HG02623 (cell line): ENCODE data around the gene TRAPPC11.
A peak's percentile ranks its signal among the peaks of the same experiment; 100 is the strongest.
"Not testable (repeated sequence)": the region's sequence is repeated elsewhere in the genome, so short reads cannot be mapped to it uniquely, and the experiment has no call there.

Experiments
- ATAC-seq: cut with Tn5 transposase; IDR thresholded peaks from one replicate; pipeline ENCODE4 v1.9.1; 2021; ENCODE audit warnings: moderate library complexity; ENCODE audit not compliant: unreplicated experiment

The TRAPPC11 gene

DNA sequence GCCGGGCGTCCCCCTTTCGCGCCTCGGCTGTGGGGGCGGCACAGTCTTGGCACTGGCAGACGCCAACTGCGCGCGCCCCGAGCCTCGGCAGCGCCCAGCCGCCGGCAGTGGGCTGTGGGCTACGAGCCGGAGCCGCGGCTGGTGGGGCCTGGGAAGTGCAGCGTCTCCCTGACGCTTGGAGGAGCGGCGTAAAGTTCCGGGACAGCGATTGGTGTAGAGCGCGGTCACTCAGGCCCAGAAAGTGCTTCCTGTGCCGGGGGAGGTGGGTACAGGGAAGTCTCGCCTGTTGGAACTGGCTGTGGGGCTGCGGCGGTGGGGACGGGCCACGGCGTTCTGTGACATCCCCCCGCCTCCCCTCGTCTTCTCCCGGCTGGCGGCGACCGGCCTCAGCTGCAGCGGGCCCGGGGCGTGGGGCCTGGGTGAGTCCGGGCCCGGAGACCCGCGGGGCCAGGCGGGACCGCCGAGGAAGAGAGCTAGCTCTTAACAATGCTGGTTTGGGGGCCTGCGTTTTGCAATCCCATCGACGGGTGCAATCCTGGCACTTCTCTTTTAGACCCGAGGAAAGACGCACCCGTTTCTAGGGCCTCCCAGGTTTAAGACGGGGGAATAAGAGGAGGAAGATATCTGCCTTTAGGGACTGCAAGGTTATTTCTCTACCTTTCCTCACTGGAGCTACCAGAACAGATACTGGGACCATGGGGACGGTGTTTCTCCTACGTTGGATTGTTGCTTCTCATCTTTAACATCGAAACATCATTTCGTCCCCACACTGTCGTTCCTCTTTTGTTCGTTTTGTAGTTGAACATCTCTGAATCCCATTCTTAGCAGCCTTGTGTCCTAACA lies at the start of gene TRAPPC11, which contains the start of gene RWDD4:
TSS of gene TRAPPC11 (plus strand) at position 265 of the 843 bp plus-strand sequence. CDS start 4,575 bp downstream, outside the sequence.
TSS of gene RWDD4 (minus strand) at position 157 of the 843 bp plus-strand sequence. CDS start 233 bp downstream, outside the sequence.
- ATAC-seq = peak; percentile 99

DNA sequence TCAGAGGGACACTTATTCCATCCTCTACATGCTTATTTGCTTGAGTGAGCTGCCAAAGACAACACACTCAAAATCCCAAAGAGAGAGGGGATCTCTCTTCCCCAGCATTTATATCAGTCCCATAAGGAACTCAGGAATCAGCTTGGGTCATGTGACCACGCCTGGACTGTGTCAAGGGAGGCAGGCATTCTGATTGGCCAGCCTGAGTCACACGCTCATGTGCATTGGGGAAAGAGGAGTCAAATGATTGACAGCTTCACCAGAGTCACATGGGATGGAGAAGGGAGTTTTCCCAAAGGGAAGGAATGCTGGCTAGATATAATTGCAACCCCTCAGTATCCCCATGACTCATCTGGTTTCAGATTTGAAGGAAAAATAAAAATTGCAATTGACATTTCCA lies 49.1 kb upstream of the TRAPPC11 start:
- ATAC-seq = no peak

DNA sequence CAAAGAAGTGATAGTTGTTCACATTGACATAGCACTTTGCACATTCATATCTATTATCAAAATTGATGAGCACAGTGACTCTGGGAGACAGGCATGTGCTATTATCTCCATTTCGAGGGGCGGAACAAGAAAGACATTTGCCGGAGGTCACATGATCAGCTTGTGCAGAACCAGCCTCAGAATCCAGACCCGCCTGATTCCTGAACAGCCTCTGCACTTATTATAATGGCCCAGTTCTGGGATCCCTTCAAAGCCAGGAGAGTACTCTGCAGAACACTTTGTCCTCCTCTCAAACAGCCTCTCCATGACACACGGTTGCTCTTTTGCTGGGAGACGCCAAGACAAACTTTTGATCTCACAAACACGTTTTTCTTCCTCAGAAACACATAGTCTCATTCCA lies 48.5 kb upstream of the TRAPPC11 start:
- ATAC-seq = no peak

- no peak for ATAC-seq
Observed at GRCh38 chr4:183611210-183611830, 47.8 kb upstream of the TRAPPC11 start.

GRCh38 chr4:183612329-183613250 lies 46.5 kb upstream of the TRAPPC11 start:
- no peak for ATAC-seq

GRCh38 chr4:183617075-183617474 lies 42.0 kb upstream of the TRAPPC11 start:
- no peak for ATAC-seq

DNA sequence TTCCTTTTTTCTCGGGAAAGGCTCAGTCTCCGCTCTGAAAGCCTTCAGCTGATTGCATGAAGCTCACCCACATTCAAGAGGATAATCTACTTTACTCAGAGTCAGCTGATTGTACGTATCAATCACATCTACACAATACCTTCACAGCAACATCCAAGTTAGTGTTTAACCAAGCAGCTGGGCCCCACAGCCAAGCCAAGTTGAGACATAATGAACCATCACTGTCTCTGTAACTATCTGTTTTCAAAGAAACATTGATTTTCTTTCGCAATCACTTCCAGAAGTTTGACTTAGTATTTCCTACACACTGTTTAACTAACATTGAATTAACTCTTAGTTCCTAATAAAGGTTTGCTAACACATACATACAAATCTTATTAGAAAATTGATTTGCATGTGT lies 40.4 kb upstream of the TRAPPC11 start:
- no peak for ATAC-seq

DNA sequence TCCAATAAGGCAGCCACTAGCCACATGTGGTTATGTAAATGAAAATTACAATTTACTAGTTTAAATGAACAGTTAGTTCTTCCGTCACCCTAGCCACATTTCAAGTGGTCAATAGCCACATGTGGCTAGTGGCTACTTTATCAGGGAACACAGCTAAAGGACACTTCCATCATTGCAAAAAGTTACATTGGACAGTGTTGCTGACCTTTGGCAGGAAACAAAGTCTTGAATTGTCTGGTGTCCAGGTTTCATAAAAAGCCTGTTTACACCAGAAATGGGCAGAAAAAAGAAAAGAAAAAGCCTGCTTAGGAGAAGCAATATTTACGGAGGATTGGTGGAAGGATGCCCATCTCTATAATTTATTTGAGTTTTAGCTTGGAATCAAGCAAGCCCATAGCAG lies 38.7 kb upstream of the TRAPPC11 start:
- no peak for ATAC-seq

GRCh38 chr4:183621875-183622274 lies 37.2 kb upstream of the TRAPPC11 start:
- ATAC-seq = no peak

DNA sequence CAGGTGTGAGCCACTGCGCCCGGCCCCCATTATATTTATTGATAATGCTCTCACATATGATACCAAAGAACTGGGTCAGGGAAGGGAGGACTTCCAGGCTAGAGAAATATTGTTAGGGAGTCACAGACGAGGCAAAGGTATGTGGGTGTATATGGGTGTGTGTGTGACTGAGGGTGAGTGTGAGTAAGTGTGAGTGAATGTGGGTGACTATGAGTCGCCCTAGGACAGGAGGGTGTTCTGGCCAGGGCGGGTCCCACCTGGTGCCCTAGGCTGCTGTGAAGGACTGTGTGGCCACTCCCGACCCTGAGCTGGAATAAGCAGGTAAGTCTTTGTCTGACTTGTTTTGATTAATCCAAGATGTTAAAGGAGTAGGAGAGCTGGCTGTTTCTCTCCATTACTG lies 34.5 kb upstream of the TRAPPC11 start:
- ATAC-seq = no peak

DNA sequence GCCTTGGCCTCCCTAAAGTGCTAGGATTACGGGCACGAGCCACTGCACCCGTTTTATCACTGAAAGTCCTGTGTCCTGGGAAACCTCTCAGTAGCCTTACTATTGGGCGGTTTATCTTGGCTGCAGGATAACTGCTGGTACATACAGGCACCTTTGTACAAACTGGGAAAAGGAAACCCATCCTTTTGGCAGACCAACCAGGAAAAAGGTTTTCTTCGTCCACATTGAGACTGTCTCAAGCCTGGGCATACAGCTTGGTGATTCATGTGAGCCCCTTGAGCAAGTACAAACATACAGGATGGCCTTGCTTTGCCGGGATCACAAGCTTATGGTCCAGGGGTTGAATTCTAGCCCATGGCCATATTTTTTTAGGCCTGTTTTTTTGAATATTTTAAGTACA lies 32.9 kb upstream of the TRAPPC11 start:
- no peak for ATAC-seq

GRCh38 chr4:183627286-183627685 lies 31.8 kb upstream of the TRAPPC11 start:
- ATAC-seq = not testable (repeated sequence)

- no peak for ATAC-seq
Observed at GRCh38 chr4:183627979-183628588, 31.0 kb upstream of the TRAPPC11 start.

- ATAC-seq = no peak
Observed at GRCh38 chr4:183631577-183632198, 27.4 kb upstream of the TRAPPC11 start.

GRCh38 chr4:183632689-183633088 lies 26.4 kb upstream of the TRAPPC11 start:
- no peak for ATAC-seq

DNA sequence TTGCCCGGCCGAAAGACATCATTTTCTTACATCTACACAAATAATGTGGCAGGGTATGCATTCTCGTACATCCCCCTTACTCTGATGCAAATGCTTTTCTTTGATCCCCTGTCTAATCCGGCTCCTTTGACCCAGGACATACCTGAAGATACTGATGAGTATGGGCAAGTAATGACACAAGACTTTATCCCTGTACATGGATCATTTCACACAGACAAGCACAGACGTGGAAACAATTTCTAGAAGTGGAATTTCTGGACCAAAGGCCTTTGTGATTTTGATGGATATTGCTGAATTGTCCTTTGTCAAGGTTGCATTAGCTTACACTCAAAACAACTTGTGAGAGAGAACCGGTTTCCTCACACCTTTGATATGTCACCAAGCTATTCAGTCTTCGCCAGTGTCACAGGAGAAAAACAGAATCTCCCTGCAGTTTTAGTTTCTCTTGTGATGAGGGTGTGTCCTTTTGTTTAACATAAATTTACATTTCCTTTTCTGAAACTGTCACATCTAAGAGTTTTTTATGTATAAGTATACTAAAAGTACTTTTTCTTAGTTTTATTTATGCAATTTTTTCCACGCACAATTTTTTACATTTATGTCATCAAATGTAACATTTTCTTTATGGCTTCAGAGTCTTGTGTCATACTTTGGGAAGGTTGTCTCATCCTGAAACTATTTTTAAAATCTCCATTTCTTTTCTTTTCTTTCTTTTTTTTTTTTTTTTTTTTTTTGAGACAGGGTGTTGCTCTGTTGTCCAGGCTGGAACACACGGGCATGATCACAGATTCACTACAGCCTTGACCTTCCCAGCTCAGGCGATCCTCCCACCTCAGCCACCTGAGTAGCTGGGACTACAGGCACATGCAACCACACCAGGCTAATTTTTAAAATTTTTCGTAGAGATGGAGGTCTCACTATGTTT lies 25.4 kb upstream of the TRAPPC11 start:
- no peak for ATAC-seq

DNA sequence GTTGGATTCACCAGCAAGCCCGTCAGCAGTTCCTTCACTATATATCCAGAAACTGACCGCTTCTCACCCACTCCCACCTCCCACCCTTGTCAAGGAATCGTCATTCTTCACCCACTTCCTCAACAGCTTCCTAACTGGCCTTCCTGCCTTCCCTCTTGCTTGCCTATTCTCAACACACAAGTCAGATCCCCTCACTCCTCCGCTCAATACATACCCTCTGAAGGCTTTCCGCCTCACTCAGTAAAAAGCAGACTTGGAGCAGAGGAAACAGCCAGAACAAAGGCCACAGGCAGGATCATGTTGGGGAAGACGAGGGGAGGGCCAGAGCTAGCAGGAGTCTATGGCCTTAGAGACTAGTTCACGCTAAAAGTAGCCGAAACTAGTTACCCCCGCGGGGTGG lies 23.8 kb upstream of the TRAPPC11 start:
- no peak for ATAC-seq

GRCh38 chr4:183635741-183636140 lies 23.4 kb upstream of the TRAPPC11 start:
- no peak for ATAC-seq

DNA sequence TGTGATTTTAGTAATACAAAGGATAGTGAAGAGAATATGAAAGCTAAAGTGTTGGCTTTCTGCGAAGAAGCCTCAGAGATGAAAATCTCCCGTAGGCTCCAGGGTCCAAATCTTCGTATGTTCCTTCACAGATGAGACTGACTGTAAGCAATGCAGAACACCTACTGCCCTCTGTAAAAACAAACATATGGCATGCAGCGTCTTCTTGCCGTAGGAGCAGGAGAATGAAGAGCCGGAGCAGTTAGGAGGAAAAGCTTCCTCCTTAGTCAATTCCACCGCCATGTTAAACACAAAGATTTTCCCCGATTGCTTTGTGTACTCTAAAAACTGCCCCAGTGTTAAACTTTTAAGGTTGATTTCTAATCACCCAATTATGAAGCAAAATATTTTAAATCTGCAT lies 22.6 kb upstream of the TRAPPC11 start:
- ATAC-seq = no peak
